LoVo (cell line): ENCODE results near the gene SMARCD2.
"Not testable (repeated sequence)": the region's sequence is repeated elsewhere in the genome, so short reads cannot be mapped to it uniquely, and the experiment has no call there.

ENCODE experiments used
- DNase-seq: peaks from one replicate; pipeline ENCODE4 v3.0.0-alpha.2; 2016; ENCODE audit warnings: low spot score

The SMARCD2 gene

GRCh38 chr17:63800783-63801182, 41.7 kb downstream of the SMARCD2 start:
- DNase-seq, result no peak

GRCh38 chr17:63798572-63799106, 43.8 kb downstream of the SMARCD2 start:
- no peak for DNase-seq

- DNase-seq, result not testable (repeated sequence)
These were observed 46.1 kb downstream of the SMARCD2 start for GRCh38 chr17:63796375-63796774.

GRCh38 chr17:63792055-63792729, 50.3 kb downstream of the SMARCD2 start:
- DNase-seq, result no peak

GRCh38 chr17:63790057-63790456, 52.4 kb downstream of the SMARCD2 start:
- DNase-seq, result no peak

GRCh38 chr17:63786971-63787711, 55.3 kb downstream of the SMARCD2 start:
- no peak for DNase-seq

GRCh38 chr17:63786117-63786516, 56.4 kb downstream of the SMARCD2 start:
- DNase-seq, result no peak

GRCh38 chr17:63785556-63785955, 56.9 kb downstream of the SMARCD2 start:
- no peak for DNase-seq

GRCh38 chr17:63783522-63783921, 59.0 kb downstream of the SMARCD2 start:
- DNase-seq, result no peak
